Mammary epithelial cell (primary cell): ENCODE data around the gene CDH16.

Experiments
- EZH2 ChIP-seq: IDR thresholded peaks from 2 replicates; pipeline ENCODE4 v1.6.1; 2012; ENCODE audit warnings: low read length, inconsistent platforms, borderline replicate concordance
- TF ChIP-seq, protein P1 (sequence below), 2 donors: IDR thresholded peaks in 1 of 2; conservative IDR thresholded peaks in 1 of 2; 2 replicates each; pipeline ENCODE4 v1.5.1; 2011 to 2012; ENCODE audit warnings: inconsistent platforms in 2 of 2, low read length in 2 of 2, mild to moderate bottlenecking in 2 of 2, control low read depth in 1 of 2, low read depth in 1 of 2; ENCODE audit not compliant: insufficient read depth in 1 of 2; ENCODE audit errors: extremely low read depth in 1 of 2

GRCh38 chr16:66953462-66954096 is 34.9 kb upstream of the CDH16 start:
- TF ChIP-seq EZH2, result no peak
- TF ChIP-seq, protein P1, sequence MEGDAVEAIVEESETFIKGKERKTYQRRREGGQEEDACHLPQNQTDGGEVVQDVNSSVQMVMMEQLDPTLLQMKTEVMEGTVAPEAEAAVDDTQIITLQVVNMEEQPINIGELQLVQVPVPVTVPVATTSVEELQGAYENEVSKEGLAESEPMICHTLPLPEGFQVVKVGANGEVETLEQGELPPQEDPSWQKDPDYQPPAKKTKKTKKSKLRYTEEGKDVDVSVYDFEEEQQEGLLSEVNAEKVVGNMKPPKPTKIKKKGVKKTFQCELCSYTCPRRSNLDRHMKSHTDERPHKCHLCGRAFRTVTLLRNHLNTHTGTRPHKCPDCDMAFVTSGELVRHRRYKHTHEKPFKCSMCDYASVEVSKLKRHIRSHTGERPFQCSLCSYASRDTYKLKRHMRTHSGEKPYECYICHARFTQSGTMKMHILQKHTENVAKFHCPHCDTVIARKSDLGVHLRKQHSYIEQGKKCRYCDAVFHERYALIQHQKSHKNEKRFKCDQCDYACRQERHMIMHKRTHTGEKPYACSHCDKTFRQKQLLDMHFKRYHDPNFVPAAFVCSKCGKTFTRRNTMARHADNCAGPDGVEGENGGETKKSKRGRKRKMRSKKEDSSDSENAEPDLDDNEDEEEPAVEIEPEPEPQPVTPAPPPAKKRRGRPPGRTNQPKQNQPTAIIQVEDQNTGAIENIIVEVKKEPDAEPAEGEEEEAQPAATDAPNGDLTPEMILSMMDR (conservative IDR thresholded peaks at IDR 0.05 in 1 of 2, IDR thresholded peaks at IDR 0.05 in 1 of 2; ENCODE audit: extremely low read depth in 1 of 2, insufficient read depth in 1 of 2, low read depth in 1 of 2, low read length in 2 of 2), result no peak
